Testis (tissue), 2 donors: Measurements from ENCODE around the gene SEMA6A.

ENCODE experiments used
- CTCF ChIP-seq, 3 experiments: fragments of 450-650 bp in 2 of 3; fragments of 200-600 bp in 1 of 3; sonication (generic) in 1 of 3; IDR thresholded peaks; one replicate each; pipeline ENCODE4 v1.5.1; 2016 to 2019; ENCODE audit warnings: antibody characterized with exemption in 3 of 3, mild to moderate bottlenecking in 2 of 3, moderate library complexity in 1 of 3
- POLR2A ChIP-seq: fragments of 450-650 bp; IDR thresholded peaks from one replicate; pipeline ENCODE4 v1.6.1; 2017; ENCODE audit warnings: antibody characterized with exemption, mild to moderate bottlenecking, moderate library complexity

- no peak for TF ChIP-seq CTCF (IDR thresholded peaks at IDR 0.05)
- no peak for TF ChIP-seq POLR2A
Measured at GRCh38 chr5:116605310-116606070, 30.9 kb upstream of the SEMA6A start.
